Hematopoietic multipotent progenitor cell treated with erythropoietin and hydrocortisone succinate and interleukin-3 and kit ligand, for 8 days (in vitro differentiated cells): Measurements from ENCODE around the gene TRABD2B.
A peak's percentile ranks its signal among the peaks of the same experiment; 100 is the strongest.

Experiments used
- DNase-seq: peaks from one replicate; pipeline ENCODE4 v3.0.0-alpha.2; 2015

Gene TRABD2B

GRCh38 chr1:47992720-47993415 is 4.3 kb downstream of the TRABD2B start:
- no peak for DNase-seq

GRCh38 chr1:47991673-47992072 is 5.5 kb downstream of the TRABD2B start:
- DNase-seq = no peak

GRCh38 chr1:47991187-47991586 is 6.0 kb downstream of the TRABD2B start:
- DNase-seq = no peak

- no peak for DNase-seq
Measured at GRCh38 chr1:47990286-47990685, 6.9 kb downstream of the TRABD2B start.

- DNase-seq = no peak
Measured at GRCh38 chr1:47987601-47988000, 9.6 kb downstream of the TRABD2B start.

DNA sequence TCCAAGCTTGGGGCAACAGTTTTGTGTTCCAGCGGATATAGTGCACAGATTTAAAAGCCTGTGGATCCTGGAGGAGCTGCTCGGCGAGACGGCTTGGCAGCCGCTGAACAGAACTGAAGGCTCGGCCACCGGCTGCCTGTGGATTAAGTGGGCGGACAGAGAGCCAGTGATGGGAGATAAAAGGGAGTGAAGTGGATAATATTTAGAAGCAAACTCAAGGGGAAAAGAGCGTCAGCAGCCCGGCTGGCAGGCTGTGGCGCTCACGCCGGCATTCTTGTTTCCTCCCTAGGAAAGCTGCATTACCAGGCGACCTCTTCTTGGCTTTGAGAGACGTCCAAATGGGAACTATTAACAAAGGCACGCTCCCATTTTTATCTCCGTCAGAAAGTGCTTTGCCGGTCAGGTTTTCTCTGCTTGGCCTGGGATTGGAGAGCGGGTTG is 10.4 kb downstream of the TRABD2B start:
- no peak for DNase-seq

DNA sequence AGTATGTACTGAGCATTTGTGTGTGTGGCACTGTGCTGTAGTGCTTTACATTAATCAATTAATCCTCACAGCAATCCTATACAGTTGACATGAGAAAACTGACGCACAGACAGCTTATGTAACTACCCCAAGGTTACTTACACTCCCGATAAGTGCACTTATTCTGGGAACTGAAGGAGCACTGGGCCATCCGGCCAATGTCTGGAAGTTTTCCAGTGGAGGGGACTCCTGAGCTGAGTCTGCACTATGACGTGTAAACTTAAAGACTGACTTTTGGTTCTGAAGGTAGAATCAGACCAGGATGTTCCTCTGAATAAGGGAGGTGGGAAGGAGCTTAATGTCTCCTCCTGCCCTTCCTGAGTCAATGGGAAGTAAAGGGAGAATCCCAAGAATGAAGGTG is 12.2 kb downstream of the TRABD2B start:
- DNase-seq = no peak

GRCh38 chr1:47984175-47984789 is 12.9 kb downstream of the TRABD2B start:
- peak; percentile 69 for DNase-seq

DNA sequence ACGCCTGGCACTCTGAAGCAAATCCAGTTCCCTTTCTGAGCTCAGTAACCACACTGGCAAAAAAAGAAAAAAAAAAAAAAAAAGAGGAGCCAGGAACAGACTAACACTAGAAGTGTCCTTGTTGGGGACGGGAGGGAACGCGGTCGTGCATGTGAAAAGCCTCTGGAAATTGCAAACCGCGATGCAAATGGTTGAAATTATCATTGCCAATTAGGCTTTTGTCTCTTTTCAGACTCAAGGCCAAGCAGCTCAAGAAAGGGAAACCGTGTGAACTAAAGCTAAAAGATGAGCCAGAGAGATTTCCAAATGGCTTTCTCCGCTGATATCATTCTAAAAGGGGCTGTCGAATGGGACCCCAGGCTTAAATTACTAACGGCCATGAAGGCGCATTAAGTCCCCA is 13.5 kb downstream of the TRABD2B start:
- DNase-seq = no peak

DNA sequence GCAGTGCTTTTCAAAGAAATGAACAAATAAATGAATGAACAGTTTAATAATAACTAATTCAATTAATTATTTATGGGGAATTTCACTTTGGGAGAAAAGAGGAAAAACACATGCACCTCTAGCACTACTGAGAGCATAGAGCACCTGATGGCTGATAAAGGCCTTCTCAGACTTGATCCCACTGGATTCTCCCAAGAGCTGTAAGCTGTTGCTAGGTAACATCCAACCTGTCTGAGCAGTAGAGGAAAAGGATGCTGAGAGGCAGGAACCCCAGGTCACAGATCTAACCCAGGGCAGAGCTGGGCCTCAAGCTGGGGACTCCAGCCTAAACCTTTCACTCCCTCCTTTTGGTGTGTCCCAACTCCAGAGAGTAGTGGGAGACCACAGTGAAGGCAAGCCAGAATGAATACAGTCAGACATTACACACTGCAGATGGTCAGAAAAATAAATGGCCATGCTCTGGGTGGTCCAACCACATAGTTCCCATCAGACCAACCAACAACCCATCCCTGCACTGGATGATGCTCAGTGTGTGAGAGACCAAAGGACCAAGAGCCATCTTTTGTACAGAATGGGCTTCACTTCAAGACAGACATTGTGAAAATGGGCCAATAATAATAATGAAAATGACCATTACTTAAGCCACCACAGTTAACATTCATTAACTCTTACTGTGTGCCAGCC is 15.4 kb downstream of the TRABD2B start:
- DNase-seq = no peak

DNA sequence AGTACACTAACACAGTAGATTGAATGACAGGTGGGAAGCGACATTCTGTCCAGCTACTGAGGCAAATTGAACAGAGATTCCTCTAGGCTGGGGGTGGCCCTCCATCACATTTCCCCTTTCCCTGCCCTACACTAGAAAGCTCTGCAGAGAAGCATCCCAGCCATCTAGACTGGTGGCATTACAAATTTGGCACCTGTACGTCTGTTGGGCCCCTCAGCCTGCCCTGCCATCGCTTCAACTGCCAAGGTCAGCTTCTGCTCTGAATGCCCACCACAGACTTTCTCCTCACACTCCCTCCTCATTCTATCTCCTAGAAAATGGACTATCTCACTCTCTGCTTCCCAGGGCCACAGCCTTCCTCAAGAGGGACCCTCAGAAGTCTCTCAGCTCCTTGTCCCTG is 16.7 kb downstream of the TRABD2B start:
- no peak for DNase-seq

GRCh38 chr1:47979724-47980123 is 17.5 kb downstream of the TRABD2B start:
- DNase-seq = no peak

GRCh38 chr1:47978486-47978885 is 18.7 kb downstream of the TRABD2B start:
- no peak for DNase-seq

GRCh38 chr1:47976728-47977127 is 20.5 kb downstream of the TRABD2B start:
- DNase-seq = no peak

DNA sequence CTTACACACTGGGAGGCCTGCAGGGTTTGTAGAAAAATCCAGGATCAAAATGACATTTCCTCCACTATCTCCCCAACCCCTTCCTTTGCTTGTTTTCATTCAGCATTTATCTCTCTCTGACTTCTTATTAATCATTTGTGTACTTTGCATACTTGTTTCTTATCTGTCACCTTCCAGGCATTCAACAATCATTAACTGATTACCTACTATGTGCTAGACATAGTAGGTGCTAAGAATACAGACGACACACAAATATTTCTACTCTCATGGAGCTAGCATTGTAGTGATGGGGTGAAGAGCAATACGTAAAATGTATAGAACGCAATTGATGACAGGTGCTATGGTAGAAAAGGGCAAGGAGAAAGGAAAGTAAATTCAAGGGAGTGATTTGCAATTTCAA is 20.9 kb downstream of the TRABD2B start:
- no peak for DNase-seq

GRCh38 chr1:47975302-47975921 is 21.8 kb downstream of the TRABD2B start:
- no peak for DNase-seq

DNA sequence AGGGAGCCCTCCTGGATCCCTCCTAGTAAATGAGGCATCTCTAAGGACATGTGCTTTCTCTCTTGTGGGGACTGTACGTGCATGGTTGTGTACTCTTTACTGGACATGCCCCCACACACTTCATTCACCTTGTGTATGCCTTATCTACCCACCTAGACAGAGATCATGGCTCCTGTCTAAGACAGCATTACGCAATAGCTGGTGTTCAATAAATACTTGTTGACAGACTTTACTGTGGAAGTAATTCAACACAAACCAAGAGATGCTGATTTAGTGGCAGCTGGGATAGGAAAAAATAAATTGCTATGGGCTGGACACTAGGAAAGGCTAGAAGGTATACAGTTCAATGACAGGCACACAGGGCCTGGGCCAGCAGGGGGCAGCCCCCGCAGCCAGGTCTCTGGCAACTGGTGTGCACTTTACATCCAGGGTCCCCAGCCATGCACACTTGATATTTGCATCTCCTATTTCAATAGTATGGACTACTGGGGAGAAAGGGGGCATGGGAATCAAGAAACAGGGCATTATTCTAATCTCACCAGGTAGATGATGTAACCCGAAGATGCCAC is 24.2 kb downstream of the TRABD2B start:
- DNase-seq = no peak

GRCh38 chr1:47971385-47972160 is 25.6 kb downstream of the TRABD2B start:
- peak; percentile 65 for DNase-seq

DNA sequence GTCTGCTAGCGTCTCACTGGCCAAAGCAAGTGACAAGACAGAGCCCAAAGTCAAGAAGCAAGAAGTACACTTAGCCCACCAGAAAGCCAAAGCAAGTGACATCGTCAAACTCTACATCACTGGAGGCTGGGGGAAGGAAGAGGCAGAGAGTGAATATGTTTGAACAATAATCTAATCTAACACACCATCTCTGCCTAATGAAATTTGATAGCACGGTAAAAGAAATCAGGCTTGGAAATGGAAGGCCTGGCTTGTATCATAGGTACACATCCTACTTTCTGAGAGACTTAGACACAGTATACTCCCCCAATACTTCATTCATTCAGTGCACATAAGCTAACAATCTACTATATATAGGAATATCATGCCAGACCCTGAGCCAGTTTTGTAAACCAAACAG is 26.3 kb downstream of the TRABD2B start:
- DNase-seq = no peak

DNA sequence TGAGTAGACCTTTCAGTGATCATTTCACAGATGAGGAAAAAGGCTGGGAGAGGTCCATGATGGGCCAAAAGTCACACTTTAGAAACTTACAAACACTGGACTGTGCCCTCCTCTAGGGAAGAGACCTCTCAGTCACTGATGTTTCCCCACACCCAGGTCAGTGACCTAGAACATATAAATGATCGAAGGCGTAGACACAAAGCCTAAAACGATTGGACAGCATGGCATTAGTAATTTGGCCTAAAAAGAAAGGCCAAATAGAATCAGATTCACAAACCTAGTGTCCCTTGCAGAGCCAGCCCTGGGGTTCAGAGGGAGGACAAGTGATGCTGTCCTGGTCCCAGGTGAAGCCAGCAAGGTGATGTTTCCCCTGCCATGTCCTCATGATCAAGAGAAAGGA is 27.7 kb downstream of the TRABD2B start:
- no peak for DNase-seq

DNA sequence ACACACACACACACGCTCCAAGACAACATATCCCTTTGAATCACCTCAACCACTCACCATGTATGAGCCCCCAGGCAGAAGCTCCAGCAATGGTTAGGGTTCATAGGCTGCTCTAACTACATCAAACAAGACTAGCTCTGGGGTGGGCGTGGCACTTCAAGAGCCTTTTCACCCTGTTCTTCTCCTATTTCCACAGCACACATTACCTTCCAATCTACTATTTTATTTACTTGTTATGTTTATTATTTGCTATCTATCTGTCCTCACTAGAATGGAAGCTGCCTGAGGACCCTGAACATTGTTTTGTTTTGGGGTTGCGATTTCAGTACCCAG is 28.7 kb downstream of the TRABD2B start:
- DNase-seq = no peak

DNA sequence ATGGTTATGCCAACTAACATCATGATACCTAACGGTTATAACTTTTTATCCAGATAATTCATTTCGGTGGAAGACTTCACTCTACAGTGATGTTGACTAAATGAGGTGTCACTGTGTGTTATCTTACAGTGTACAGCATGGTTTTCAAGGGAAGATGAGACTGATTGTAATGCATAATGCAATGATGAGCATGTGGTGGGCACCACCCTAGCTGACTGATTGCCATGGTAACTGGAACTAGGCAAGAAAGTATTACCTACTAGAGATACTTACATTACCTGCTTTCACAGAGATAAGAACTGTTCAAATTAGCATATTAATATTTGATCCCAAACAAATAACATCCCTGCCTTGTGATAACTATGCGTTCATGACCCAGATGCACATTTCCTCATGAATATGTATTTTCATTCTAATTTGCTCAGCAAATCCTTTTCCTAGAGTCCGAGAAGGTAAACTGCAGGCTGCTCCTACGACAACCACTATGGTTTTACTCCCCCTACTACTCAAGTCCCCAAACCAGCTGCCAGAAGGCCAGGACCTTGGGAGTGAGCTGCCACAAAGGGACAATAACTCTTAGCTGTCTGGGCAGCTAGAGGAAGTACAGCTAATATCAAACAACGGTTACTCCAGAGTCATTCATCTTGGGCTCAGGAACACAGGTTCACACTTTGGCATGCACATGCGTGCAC is 29.2 kb downstream of the TRABD2B start:
- no peak for DNase-seq
